GM19463 (cell line): Measurements from ENCODE around the gene NEU2.
"Not testable (repeated sequence)": the region's sequence is repeated elsewhere in the genome, so short reads cannot be mapped to it uniquely, and the experiment has no call there.

Experiments used
- ATAC-seq: cut with Tn5 transposase; IDR thresholded peaks from one replicate; pipeline ENCODE4 v1.9.1; 2021; ENCODE audit warnings: mild to moderate bottlenecking, moderate library complexity; ENCODE audit not compliant: unreplicated experiment

The NEU2 gene

DNA sequence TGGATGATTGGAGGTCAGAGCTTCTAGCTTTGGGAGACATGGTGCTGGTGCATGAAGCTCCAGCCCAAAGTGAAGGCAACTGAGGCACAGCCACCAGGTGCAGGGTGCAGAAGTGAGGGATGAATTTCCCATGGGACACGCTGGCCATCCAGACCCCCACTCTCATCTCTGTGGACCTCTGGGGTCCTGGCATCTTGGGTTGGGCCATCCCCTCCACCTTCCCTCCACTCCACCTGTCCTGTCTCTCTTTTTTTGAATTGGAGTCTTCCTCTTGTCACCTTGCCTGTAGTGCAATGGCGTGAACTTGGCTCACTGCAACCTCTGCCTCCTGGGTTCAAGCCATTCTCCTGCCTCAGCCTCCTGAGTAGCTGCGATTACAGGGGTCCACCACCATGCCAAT, 22.8 kb upstream of the NEU2 start:
- no peak for ATAC-seq

GRCh38 chr2:233010569-233011267, 21.8 kb upstream of the NEU2 start:
- ATAC-seq = no peak

GRCh38 chr2:233011268-233011650, 21.2 kb upstream of the NEU2 start:
- ATAC-seq = no peak

DNA sequence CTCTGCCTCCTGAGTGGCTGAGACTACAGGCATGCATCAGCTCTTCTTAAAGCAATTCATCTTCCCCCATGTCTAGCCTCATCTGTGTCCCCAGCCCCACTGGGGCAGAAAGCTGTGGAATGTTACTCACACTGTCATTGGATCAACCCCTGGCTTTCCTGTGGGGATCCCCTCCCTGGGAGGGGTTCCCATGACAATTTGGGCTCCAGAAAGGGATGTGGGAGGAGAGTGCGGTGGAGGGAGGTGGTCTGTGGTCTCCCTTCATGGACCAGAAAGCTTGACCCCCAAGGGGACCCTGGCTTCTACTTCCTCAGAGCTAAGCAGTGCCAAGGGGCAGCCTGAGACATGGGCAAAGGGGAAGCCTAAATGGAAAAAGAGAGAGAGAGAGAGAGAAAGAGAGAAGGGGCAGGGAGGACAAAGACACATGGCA, 20.8 kb upstream of the NEU2 start:
- no peak for ATAC-seq

DNA sequence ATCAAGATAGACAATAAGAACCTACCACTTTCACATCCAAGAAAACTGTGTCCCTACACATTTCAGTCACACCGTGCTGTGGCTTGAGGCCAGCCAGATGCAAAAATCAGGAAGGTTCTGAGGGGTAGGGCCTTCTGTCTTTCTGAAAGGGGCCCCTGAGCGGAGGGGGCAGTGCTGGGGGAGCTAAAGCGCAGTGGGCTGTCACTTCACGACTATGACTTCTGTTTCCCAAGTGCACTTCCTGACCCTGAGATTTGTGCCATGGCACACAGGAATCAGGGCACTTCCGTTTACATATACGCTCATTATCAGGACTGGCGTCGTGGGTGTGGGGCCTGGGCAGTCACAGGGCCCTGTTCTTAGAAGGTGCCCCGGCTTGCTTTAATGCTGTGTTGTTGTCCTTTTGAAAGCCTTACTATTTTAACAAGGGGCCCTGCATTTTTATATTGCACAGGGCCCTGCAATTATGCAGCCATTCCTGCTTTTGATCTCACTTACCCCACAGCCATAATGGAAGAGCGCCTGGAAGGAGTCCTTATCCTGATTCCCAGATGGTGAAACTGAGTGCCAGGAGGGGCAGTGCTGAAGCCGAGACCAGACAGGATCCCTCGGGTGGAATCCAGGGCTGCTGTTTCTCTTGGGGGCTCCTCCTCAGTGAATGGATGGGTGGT, 20.0 kb upstream of the NEU2 start:
- no peak for ATAC-seq

DNA sequence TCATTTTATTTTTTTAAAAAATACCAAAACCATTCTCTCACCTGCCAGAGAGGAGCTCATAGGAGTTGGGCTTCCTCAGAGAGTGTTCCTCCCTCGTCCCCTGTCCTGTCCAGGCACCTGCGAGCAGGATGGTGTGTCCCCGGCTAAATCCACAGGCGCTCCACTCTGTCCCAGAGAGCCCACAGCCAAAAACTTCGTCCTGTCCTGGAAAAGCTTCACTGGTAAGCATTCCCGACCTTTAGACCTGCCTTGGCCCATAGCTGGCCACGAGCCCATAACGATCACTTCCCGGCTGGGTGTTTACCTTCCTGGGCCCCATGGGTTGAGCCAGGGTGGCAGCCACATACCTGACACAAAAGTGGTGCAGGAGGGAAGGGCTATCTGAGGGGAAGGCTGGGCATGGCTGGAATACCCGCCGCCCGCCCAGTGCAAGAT, 19.4 kb upstream of the NEU2 start, which contains the start of gene NGEF:
NGEF (minus strand) TSS at position 230 of the 435 bp plus-strand sequence. CDS start 38,366 bp downstream, outside the sequence.
- no peak for ATAC-seq

DNA sequence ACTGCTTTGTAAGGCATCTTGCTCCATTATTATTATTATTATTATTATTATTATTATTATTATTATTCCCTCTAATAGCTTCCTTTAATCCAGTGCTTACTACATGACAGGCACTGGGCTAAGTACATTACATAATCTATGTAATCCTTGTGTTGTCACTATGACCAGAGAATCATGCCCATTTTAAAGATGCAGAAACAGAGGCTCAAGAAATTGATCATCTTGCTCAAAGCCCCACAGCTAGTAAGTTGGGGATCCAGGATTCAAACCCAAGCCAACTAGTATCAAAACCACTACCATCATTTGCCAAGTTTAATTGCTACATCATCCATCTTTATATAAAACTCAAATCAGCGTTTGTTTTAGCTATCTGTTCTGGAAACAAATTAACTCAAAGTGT, 18.8 kb upstream of the NEU2 start:
- ATAC-seq = no peak

DNA sequence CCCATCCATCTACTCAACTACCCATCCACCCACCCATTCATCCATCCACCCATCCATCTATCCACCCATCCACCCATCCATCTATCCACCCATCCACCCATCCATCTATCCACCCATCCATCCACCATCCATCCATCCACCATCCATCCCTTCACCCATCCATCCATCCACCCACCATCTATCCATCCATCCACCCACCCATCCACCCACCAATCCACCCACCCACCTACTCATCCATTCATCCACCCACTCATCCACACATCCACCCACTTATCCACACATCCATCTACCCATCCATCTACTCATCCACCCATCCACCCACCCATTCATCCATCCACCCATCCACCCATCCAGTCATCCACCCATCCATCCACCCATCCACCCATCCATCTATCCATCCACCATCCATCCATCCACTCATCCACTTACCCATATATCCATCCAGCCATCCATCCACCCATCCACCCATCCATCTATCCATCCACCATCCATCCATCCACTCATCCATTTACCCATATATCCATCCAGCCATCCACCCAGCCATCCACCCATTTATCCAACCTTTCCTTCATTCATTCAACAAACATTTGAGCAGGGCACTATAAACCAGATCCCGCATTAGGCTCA, 17.3 kb upstream of the NEU2 start:
- no peak for ATAC-seq

GRCh38 chr2:233017947-233018346, 14.5 kb upstream of the NEU2 start:
- no peak for ATAC-seq

DNA sequence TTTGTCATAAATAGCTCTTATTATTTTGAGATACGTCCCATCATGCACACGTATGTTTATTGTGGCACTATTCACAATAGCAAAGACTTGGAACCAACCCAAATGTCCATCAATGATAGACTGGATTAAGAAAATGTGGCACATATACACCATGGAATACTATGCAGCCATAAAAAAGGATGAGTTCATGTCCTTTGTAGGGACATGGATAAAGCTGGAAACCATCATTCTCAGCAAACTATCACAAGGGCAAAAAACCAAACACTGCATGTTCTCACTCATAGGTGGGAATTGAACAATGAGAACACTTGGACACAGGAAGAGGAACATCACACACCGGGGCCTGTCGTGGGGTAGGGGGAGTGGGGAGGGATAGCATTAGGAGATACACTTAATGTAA, 12.9 kb upstream of the NEU2 start:
- not testable (repeated sequence) for ATAC-seq

GRCh38 chr2:233020454-233020853, 12.0 kb upstream of the NEU2 start:
- ATAC-seq = no peak

- no peak for ATAC-seq
Observed at GRCh38 chr2:233021771-233022170, 10.7 kb upstream of the NEU2 start.

DNA sequence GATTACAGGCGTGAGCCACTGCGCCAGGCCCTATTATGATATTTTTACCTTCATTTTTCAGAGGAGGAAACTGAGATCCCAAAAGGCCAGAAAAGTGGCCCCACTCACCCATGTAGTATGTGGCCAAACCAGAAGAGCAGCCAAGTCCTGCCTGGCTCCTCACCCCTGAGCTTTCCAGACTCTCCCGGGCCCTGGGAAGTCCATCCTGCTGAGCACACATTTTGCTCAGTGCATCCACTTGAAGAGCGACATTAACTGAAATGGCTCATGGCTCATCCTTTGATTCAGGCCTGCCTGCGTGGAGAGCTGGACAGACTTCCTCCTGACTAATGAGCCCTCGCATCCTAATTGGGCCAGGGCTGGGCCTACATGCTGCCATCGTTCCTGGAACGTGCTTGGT, 9.9 kb upstream of the NEU2 start:
- ATAC-seq = no peak

GRCh38 chr2:233023007-233023760, 9.3 kb upstream of the NEU2 start:
- ATAC-seq = no peak

DNA sequence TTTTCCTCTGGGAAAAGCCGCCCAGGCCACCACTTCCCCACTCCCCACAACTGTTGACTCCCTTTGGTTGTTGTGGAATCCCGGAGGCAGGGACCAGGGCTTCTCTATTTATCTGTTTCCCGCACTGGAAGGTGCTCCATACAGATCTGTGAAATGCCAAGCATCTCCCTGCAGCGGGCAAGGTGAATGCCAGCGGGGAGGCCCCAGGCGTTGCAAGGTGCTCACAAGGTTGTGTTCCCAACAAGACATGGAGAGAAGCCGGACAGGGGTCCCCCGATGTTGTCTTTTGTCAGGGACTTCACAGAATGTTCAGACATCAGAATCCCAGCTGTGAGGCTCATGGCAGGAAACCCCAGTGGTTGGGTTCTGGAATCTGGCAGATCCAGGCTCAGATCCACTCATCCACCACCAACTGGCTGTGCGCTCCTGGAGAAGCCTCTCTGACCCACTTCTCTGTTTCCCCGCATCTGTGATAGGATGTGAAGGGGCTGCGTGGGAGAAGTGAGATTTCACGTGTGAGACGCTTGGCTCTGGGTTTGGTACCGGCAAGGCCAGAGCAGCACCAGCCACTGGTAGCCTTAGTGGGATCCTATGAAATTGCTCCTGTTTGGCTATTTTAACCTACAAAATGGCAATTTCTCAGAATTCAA, 8.6 kb upstream of the NEU2 start:
- no peak for ATAC-seq

- ATAC-seq = no peak
Observed at GRCh38 chr2:233025706-233026105, 6.8 kb upstream of the NEU2 start.

- no peak for ATAC-seq
Observed at GRCh38 chr2:233026198-233026813, 6.2 kb upstream of the NEU2 start.

- no peak for ATAC-seq
Observed at GRCh38 chr2:233029321-233029720, 3.2 kb upstream of the NEU2 start.

- ATAC-seq = no peak
Observed at GRCh38 chr2:233031556-233032500, 644 bp upstream of the NEU2 start.
